ENCODE data around the gene NCKIPSD. TPM values are rescaled to one million over a fixed set of nuclear protein-coding genes. Genes with fewer than 3 reads are reported as not detected.
A peak's percentile ranks its signal among the peaks of the same experiment; 100 is the strongest.

The NCKIPSD gene
- total RNA-seq, 1 donor from 2014 or later, result 9.7 TPM

DNA sequence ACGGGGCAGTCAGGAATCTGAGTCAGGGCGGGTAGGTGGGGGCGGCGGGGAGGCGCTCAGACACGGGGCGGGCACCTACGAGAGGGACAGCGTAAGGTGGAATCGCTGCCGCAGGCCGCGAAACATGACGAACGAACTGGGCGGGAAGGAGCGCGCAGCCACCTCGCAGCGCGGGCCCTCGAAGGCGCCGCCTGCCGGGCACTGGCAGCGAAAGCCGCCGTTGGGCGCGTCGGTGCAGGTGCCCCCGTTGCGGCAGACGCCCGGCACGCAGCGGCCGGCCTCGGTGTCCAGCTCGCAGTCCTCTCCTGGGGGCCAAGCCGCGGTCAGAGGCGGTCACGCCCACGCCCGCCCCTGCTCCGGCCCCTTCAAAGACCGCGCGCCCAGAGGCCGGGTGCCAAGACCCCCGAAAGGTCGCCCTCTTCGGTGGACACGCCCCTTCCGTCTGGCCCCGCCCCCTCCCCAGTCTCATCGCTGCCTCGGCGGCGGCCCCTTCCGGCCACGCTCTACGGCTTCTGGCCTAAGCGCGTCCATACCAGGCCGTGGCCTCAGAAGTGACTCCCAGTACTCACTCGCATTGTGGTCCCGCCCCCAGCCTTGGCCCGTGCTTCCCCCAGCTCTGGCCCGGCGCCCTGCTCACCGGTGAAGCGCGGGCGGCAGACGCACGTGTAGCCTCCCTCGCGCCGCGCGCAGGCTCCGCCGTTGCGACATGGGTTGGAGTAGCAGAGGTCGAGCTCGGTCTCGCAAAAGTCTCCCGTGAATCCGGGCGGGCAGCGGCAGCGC is 29.5 kb downstream of the NCKIPSD start:
- Mint-ChIP-seq H3K27ac (no peak overlapping the region), H3K36me3 (ENCODE audit: low read depth) (no peaks in the 10 kb centered on the region), H3K27me3 (peaks cover 11% of the 10 kb centered on the region), H3K9me3 (no peaks in the 10 kb centered on the region), H3K4me1 (peaks cover 14% of the 10 kb centered on the region), H3K4me3 (peak overlapping the region; percentile 78)
- intact Hi-C loops (cut with micrococcal nuclease), result loop anchor here (1.0 to 2.0 kb wide), 5 partner anchors 21 to 255 kb away; partner anchors contain the start of genes NCKIPSD, PFKFB4, SLC26A6 and UQCRC1
- ATAC-seq (ENCODE audit: low read depth), result peak; percentile 85
- TF ChIP-seq, protein P1, sequence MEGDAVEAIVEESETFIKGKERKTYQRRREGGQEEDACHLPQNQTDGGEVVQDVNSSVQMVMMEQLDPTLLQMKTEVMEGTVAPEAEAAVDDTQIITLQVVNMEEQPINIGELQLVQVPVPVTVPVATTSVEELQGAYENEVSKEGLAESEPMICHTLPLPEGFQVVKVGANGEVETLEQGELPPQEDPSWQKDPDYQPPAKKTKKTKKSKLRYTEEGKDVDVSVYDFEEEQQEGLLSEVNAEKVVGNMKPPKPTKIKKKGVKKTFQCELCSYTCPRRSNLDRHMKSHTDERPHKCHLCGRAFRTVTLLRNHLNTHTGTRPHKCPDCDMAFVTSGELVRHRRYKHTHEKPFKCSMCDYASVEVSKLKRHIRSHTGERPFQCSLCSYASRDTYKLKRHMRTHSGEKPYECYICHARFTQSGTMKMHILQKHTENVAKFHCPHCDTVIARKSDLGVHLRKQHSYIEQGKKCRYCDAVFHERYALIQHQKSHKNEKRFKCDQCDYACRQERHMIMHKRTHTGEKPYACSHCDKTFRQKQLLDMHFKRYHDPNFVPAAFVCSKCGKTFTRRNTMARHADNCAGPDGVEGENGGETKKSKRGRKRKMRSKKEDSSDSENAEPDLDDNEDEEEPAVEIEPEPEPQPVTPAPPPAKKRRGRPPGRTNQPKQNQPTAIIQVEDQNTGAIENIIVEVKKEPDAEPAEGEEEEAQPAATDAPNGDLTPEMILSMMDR (IDR thresholded peaks at IDR 0.05), result no peak
- peak; percentile 83 for DNase-seq
- POLR2A ChIA-PET, result interaction anchor here (1.0 to 1.4 kb wide), 4 partner anchors 21 to 415 kb away, joined by 3 to 4 read pairs (median 3); partner anchors contain the start of genes SLC26A6, UQCRC1 and ZNF589
- CTCF ChIA-PET, result interaction anchor here (1.8 kb wide), 1 partner anchor 255 kb away, joined by 7 read pairs; no protein-coding TSS in a partner anchor

DNA sequence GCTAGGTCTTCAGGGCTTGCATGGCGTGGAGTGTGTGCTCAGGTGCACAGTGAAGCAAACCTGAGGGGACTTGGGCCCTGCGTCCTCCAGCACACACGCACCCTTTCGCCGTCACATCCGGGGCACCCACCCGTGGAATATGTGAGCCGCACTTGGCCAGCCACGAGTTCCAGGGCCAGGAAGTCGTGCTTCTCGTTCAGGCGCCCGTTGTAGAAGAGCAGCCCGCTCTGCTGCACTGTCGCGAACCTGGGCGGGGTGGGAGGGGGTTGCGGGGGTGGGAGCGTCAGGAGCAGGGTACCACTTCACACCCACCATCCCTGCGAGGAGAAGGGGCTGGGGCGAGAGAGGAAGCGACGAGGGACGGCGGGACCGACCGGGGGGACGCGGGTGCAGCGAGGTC is 30.1 kb downstream of the NCKIPSD start:
- peak overlapping the region; percentile 77 for H3K4me3 Mint-ChIP-seq
- no peaks in the 10 kb centered on the region for H3K36me3 Mint-ChIP-seq (ENCODE audit: low read depth)
- H3K27ac Mint-ChIP-seq, result peak overlapping the region; percentile 50
- POLR2A ChIA-PET, result interaction anchor here (0.5 kb wide), 1 partner anchor 734 kb away, joined by 4 read pairs; no protein-coding TSS in a partner anchor
- CTCF ChIA-PET, result no interaction called here
- no peaks in the 10 kb centered on the region for H3K9me3 Mint-ChIP-seq
- TF ChIP-seq, protein P1 (IDR thresholded peaks at IDR 0.05), result no peak
- peaks cover 11% of the 10 kb centered on the region for H3K27me3 Mint-ChIP-seq
- H3K4me1 Mint-ChIP-seq, result peaks cover 14% of the 10 kb centered on the region
- DNase-seq (no peak), ATAC-seq (ENCODE audit: low read depth) (peak; percentile 31)
- intact Hi-C loops (cut with micrococcal nuclease), result loop anchor here (1.0 to 2.0 kb wide), 5 partner anchors 20 to 254 kb away; partner anchors contain the start of genes NCKIPSD, PFKFB4, SLC26A6 and UQCRC1

DNA sequence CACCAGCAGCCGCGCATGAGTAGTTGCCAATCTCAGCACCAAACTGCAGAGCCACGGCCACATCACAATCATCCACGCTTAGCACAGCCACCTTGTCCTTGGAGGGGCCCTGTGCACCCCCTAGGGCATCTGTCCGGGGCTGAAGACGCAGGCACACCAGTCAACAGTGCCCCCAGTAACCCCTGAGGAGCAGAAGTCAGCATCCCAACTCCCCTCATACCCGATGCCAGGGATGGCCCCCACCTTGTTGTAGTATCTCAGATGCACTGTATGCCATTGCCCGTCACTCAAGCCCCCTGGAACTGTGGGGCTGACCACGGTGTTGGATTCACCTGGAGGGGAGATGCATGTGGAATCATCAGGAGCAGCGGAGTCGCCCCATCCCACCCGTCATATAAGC is 30.7 kb downstream of the NCKIPSD start:
- no peak for DNase-seq
- ATAC-seq (ENCODE audit: low read depth), result no peak
- ChIA-PET CTCF (no interaction called here), POLR2A (interaction anchor here (0.5 kb wide), 1 partner anchor 735 kb away, joined by 4 read pairs; no protein-coding TSS in a partner anchor)
- Mint-ChIP-seq H3K27me3 (peaks cover 9% of the 10 kb centered on the region), H3K36me3 (ENCODE audit: low read depth) (no peaks in the 10 kb centered on the region), H3K9me3 (no peaks in the 10 kb centered on the region), H3K27ac (peak overlapping the region; percentile 50), H3K4me1 (peaks cover 14% of the 10 kb centered on the region), H3K4me3 (peak overlapping the region; percentile 77)
- intact Hi-C loops (cut with micrococcal nuclease), result no loop called here
- TF ChIP-seq, protein P1 (IDR thresholded peaks at IDR 0.05), result no peak

DNA sequence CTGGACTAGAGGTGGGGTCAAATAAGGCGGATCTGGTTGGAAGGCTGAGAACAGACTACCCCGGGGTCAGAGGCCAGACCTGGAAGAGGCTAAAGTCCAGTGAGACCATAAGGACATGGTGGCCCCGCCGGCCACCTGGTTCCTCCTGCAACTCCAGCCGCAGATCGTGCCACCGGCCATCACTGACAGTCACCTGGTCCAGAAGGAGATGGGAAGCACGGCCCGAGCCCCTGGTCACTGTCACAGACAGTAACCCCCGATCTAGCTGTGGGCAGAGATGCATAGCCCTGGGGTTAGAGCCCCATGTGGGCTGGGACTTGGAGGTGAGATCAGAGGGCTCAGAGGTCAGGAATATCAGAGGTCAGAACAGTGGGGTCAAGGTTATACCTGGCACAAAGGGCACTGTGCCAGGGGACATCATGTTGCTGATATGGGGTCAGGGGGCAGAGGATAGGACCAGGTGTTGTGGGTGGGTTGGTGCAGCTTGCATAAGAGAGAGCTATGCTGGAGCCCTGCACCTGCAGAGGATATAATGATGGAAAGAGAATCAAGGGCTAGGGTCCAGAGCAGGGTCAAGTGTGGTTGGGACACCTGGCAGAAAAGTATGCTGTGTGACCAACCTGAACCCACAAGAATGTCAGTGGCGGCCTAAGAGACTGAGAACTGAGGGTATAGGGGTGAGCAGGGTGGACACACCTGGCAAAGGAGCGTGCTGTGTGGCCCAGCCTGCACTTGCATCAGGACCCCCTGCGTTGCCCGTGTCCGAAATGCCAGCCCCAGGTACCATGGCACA is 32.6 kb downstream of the NCKIPSD start:
- H3K27me3 Mint-ChIP-seq, result peaks cover 2% of the 10 kb centered on the region
- no peaks in the 10 kb centered on the region for H3K9me3 Mint-ChIP-seq
- H3K36me3 Mint-ChIP-seq (ENCODE audit: low read depth), result no peaks in the 10 kb centered on the region
- ChIA-PET POLR2A (no interaction called here), CTCF (no interaction called here)
- H3K27ac Mint-ChIP-seq, result no peak overlapping the region
- TF ChIP-seq, protein P1 (IDR thresholded peaks at IDR 0.05), result no peak
- DNase-seq, result no peak
- intact Hi-C loops (cut with micrococcal nuclease), result no loop called here
- ATAC-seq (ENCODE audit: low read depth), result no peak
- peaks cover 12% of the 10 kb centered on the region for H3K4me1 Mint-ChIP-seq
- peak overlapping the region; percentile 1 for H3K4me3 Mint-ChIP-seq

DNA sequence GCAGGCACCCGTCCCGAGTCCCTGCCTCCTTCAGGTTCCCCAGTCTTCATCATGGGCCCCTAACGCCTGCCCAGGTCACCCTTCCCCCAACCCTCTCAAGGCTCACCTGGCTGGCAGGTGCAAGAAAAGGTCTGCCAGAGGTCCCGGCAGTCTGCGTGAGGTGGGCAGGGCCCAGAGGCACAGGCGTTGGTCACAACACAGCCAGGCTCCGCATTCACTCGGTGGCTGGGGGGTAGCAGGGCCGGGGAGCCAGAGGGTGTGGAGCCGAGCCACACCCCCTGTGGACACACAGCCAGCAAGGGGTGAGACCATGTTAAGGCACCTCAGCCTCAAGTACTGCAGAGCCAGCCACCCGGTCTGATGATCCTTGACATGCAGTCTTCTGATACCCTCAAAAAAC is 33.9 kb downstream of the NCKIPSD start:
- Mint-ChIP-seq H3K4me1 (peaks cover 8% of the 10 kb centered on the region), H3K36me3 (ENCODE audit: low read depth) (no peaks in the 10 kb centered on the region), H3K27ac (no peak overlapping the region), H3K27me3 (no peaks in the 10 kb centered on the region), H3K4me3 (no peak overlapping the region), H3K9me3 (no peaks in the 10 kb centered on the region)
- ATAC-seq (ENCODE audit: low read depth) (no peak), DNase-seq (no peak)
- CTCF ChIA-PET, result no interaction called here
- TF ChIP-seq, protein P1 (IDR thresholded peaks at IDR 0.05), result no peak
- intact Hi-C loops (cut with micrococcal nuclease), result no loop called here
- POLR2A ChIA-PET, result no interaction called here

Data from activated B cell treated with CpG ODN at 0.5 μM for 24 hours (primary cell).